Activated CD8-positive, alpha-beta memory T cell treated with anti-CD3 and anti-CD28 coated beads for 48 hours (primary cell): ENCODE data around the gene NPIPB6.

ENCODE experiments used
- DNase-seq, 3 experiments: peaks; one replicate each; pipeline ENCODE4 v3.0.0-alpha.2; 2020; ENCODE audit warnings: low read depth in 2 of 3, low spot score in 2 of 3

NPIPB6 gene

DNA sequence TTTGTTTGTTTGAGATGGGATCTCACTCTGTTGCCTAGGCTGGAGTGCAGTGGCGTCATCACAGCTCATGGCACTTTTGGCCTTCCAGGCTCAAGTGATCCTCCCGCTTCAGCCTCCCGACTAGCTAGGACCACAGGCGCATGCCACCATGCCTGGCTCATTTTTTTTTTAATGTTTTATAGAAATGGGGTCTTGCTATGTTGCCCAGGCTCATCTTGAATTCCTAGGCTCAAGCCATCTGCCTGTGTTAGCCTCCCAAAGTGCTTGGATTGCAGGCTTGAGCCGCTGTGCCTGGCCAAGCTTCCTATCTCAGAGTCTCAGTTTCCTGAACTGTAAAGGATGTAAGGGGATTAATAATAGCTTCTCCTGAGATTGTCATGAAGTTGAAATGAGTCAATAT lies 63.0 kb downstream of the NPIPB6 start:
- no peak for DNase-seq

DNA sequence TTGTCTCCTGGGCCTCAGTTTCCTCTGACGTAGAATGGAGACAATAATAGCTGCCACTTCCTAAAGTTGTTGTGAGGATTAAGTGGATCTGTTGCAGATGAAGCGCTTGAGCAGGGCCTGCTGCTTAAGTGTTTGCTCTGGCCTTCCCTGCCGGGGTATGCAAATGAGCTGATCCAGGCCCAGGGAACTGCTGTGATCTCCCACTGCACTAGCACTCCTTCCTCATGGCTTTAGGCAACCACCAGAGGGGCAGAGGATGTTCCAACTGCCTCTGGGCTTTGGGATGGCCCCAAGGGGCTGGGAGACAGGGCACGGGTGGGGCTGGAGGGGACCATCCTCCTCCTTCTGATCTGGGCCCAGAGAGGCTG lies 64.8 kb downstream of the NPIPB6 start:
- no peak for DNase-seq

DNA sequence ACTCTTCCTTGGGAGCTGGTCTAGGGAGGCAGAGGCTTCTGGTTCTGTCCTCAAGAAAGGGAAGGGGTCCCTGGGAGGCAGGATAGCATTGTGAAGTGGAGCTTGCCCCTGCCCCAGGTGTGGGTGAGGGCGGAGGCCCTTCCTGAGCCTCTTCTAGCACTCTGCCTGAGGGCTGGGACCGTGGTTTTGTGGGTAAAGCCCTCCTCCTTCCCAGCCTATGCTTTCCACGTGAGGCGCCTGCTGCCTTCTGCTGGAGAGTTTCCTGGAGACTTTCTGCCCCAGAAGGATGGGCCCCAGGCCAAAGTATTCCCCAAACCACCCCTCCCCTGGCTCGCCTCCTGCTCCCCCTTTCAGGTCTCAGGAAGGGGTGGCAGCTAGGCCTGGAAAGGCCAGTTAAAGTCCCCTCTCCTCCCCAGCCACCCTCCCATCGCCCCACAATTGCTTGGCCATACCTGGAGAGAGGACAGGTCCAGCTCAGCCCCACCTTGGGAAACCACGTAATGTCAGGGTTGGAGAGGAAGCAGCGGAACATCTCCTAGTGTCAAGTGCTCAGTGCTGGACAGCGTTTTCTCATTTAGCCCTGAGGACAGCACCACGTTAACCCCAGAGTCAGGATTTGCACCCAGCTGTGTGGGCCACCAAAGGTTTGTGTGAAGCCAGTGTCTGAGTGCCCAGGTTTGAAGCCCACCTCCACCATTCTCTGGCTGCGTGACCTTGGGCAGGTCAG lies 65.4 kb downstream of the NPIPB6 start:
- DNase-seq, result no peak

DNA sequence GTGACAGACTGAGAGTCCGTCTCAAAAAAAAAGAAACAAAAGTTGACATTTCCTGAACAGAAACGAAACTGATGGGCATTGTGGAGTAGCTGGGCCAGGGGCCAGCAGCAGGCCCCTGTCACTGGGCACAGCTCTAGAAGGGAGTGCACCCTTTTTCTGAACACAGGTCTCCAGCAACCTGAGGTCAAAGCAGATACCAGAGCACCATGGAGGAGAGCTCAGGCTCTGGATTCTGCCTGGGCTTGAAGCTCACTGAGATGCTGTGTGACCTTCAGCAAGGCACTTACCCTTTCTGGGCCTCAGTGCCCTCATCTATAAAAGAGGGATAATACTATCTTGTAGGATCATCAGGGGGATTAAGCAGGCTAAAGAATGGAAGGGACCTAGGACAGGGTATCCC lies 66.0 kb downstream of the NPIPB6 start:
- DNase-seq, result no peak

DNA sequence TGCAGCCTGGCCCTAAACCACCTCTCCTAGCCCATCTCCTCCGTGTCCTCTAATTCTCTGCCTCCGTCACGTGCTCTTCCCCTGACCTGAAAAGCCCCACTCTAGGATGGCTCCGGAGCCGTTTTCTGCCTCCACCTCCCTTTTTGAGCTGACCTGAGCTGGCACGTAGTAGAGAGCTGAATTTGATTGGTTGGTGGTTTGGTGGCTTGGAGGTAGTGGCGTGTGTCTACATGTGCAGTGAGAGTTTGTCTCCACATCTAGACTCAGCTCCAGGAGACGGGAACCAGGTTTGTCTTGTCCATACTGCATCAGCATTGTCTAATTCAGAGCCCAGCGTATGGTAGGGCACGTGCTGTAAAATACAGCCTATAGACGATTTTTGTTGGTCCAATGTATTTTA lies 68.0 kb downstream of the NPIPB6 start:
- no peak for DNase-seq

DNA sequence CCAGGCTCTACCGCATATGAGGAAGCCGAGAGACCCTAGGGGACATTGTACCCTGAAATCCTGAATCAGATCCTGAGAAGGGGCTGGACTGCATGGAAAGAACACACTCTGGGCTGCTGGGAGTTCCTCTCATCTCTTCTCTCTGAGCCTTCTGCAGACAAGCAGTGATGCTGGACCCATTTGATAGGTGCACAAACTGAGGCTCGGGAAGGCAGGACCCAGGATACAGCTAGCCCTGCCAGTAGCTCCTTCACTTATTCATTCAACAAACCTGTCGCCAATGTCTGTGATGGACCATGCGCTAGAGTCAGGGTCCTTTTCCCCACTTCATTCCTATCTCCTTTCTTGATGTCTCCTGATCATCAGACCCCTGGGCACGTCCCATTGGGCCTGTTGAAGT lies 69.1 kb downstream of the NPIPB6 start:
- DNase-seq, result no peak

DNA sequence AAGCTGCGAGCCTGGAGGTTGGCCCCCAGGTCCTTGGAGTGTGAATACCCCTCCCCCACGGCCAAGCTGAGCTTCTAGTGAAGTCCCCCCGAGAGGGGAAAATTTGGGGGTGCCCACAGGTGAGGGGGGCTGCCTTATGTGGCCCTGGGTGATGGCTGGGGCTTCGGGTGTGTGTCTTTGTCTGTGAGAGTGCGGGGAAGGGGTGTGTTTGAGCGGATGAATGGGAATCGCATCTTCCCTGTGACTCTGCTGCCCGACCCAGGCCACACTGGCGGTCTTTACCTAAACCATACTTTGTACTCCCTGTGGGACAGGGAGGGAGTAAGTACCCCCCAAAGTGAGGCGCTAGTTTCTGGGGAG lies 69.7 kb downstream of the NPIPB6 start:
- DNase-seq, result no peak

DNA sequence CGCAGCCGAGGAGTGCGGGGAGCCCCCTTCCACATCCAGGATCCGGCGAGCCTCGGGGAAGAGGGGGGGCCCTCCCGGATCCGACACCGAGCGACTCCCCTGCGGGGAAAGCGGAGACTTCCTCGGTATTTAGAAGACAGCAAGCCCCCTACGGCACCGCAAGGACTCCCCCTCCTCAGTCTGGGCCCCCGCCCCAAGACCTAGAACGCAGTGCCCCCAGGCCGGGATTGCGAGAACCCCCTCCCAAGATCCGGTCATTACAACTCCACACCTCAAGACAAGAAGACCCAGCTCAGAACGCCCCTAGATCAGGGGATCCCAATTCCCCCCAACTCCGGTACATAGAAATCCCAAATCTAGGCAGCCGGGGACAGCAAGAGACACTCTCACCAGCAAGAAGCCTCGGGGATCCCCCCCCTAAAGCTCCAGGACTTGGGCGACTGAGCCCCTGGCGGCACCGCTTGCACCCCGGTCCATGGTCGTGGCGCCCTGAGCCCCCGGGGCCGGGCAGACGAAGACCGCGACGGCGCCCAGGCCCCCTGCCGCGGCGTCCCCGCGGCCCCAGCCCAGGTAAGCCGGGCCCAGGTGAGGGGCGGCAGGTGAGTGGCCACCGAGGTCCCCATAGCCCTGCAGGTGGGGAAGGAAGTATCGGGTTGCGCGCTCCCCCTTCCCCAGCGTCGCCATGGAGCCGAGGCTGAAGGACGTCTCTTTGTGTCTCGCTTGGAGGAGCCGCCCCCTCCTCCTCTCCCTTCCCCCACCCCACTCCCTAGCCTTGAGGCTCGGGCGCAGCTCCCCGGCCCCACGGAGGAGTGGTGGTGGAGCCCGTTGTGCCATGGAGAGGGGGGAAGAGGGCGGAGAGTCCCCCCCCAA lies 70.3 kb downstream of the NPIPB6 start:
- no peak for DNase-seq
